Heart left ventricle (tissue), 13 donors: Measurements from ENCODE around the gene SH3RF2.

ENCODE experiments used
- CTCF ChIP-seq, 12 donors: fragments of 200-600 bp; sonication (generic) in 4 of 12; IDR thresholded peaks; one replicate each; pipeline versions ENCODE4 v1.5.0 to v1.8.0; 2018 to 2022; ENCODE audit warnings: antibody characterized with exemption in 12 of 12, mild to moderate bottlenecking in 5 of 12
- POLR2A ChIP-seq, 2 donors: fragments of 450-650 bp; IDR thresholded peaks; one replicate each; pipeline ENCODE4 v1.6.1; 2017; ENCODE audit warnings: antibody characterized with exemption in 2 of 2, mild to moderate bottlenecking in 2 of 2, moderate library complexity in 2 of 2
- donor health status: ischemic (EF 13 %, LVEDD 7.1; RV severe dilation, severe dysfunction).
- donor health status: DM: no; HTN: yes; CAD: no.
- donor health status: DM: no; HTN: no; CAD: no.
- donor health status: ischemic (EF 25% LVEDD 6.9; RV normal size, moderate dysfunction).
- donor health status: ischemic (EF 25% LVEDD 5.7; RV mildly dilated, moderate dysfunction).
- donor health status: ischemic (EF 35%, LVEDD 5.7; RV mildly dilated, moderate dysfunction).
- donor health status: nonischemic (EF 11% LVEDD 7.7; RV severe dilation, severe dysfunction).
- donor health status: DM: yes; HTN: yes; CAD: no.
- donor health status: PGD.
- donor health status: ischemic (EF 29% LVEDD 5.4; RV normal size, mild dysfunction).
- donor health status: nonischemic (EF 23%, LVEDD 6.1; RV moderate dilation, normal function).

DNA sequence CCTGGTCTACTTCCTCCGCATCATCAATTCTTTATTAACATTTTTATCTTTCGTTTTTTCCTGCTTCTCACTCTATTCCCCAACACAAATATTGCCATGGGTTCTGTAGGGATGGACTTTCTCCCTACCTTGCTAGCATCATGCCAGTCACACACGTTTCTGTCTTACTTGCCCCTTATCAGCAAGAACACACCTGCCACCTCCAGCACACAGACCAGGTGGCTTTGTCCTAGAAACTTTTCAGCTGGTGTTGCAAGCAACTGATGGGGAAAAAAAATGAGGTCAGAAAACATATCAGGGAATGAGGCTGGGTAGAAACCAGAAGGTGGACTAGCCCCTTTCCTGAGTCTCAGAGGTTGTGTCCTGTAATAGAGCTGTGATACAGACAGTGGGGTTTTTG, 5.8 kb downstream of the SH3RF2 start:
- TF ChIP-seq POLR2A (IDR thresholded peaks at IDR 0.05), result no peak
- TF ChIP-seq CTCF (IDR thresholded peaks at IDR 0.05), result no peak
